Measurements from ENCODE around the gene GSTK1.
"Not testable (repeated sequence)": the region's sequence is repeated elsewhere in the genome, so short reads cannot be mapped to it uniquely, and the experiment has no call there.

GSTK1 gene

DNA sequence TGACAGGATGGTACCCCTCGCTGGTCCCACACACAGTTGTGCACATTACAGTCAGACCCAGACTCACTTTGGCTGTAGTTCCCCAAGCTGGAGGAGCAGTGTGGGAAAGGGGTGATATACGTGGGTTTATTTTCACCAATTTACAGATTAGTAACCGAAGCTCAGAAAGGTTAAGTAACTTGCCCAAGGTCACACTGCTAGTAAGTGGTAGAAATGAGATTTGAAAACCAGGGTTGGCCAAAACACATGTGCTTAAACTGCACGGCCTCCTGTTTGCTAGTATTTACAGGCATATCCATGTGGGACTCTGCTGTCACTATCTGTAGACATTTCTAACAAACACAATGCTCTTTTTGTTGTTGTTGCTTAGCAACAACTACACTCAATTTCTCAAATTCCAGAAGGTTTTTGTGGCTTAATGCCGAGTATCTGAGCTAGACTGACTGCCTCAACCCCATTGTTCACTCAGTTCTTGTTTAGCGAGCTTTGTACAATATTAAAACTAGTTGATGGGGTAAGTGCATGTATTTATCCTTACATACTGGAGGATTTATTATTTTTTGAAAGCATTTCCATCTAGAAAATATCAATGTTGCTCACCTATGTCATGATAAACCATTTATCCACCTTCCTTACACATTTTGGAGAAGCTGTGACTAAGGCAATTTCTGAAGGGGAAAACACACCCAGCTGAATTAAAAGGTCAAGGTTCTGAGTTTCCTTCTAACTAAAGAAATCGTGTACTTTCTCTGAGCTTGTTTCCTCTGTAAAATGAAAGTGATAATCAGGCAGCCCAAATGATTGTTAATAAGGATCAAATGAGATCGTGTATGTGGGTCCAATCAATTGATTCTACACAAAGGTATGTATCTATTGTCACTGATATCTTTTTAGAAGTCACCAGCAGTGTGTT is 16.2 kb downstream of the GSTK1 start:
- DNase-seq = peak; percentile 52

DNA sequence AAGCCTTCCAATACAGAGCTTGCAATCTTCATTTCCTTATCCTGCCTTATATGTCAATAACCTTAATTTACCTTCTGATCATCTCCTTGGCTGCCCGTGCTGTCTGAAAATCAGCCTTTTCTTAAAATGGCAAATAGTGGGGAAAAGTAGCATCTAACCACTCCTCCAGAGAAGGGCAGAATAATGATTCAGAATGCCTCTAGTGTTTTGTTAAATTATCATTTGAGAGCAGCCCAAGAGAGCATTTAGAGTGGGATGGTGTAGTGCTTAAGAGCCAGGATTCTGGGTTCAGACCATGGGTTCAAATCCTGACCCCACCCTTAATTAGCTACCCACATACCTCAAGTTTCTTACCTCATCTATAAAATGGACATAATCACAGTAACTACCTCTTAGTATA is 16.9 kb downstream of the GSTK1 start:
- no peak for DNase-seq

DNA sequence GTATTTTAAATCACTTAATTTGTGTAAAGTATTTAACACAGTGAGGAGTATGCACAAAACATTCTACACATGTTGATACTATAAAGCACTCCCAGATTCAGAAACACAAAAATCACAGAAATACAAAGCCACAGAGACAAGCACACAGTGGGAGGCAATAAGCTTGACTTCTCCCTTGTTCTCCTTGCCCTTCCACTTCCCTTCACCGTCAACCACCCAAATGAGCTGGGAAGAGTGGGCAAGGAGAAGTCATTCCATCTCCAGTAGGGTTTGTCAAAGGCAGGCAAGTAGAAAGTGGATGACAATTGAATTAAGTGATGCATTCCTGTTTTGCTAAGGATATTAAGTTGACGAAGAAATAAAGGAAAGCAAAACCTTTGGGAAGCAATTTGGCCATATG is 17.3 kb downstream of the GSTK1 start:
- DNase-seq = no peak

DNA sequence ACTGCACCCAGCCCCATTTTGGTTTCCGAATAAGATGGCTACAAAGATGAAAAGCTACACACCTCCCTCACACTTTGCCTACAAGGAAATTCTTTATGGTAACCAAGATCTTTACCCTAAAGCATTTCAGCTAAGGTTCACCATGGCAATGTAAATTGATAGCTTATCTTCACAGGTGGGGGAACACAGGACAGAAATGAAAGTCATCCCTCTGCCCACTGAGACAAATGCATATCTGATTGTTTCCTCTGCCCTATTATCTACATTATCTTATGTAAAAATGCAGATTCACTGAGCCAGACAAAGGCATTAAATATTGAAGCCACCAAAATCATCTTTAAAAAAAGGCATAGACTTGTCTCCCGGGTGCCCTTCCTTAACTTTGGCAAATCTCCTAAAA is 18.3 kb downstream of the GSTK1 start:
- no peak for DNase-seq

DNA sequence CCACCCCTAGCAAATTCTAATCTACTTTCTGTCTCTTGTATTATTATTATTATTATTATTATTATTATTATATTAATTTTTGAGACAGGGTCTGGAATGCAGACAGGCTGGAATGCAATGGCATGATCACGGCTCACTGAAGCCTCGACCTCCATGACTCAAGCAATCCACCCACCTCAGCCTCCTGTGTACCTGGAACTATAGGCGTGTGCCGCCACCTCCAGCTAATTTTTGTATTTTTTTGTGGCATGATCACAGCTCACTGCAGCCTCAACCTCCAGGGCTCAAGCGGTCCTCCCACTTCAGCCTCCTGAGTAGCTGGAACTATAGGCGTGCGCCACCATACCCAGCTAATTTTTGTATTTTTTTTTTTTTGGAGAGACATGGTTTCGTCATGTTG is 18.9 kb downstream of the GSTK1 start:
- no peak for DNase-seq

DNA sequence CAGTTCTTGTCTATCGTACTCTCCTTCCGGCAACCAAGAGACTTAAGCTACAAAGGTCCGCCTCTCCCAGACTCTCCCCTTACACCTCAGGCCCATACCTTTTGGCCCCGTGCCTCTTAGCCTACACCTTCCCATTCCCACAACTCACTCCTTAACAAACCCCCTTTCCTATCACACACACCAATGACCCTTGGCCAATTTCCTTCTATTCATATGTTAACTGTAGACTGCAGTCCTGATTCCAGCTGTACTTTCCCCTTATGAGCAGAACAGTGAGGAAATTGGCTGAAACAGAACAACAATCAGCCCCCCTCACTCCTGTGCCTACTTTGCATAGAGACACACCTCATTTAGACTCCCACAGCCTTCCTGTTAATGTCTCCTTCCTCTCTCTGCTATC is 20.1 kb downstream of the GSTK1 start:
- DNase-seq = no peak

DNA sequence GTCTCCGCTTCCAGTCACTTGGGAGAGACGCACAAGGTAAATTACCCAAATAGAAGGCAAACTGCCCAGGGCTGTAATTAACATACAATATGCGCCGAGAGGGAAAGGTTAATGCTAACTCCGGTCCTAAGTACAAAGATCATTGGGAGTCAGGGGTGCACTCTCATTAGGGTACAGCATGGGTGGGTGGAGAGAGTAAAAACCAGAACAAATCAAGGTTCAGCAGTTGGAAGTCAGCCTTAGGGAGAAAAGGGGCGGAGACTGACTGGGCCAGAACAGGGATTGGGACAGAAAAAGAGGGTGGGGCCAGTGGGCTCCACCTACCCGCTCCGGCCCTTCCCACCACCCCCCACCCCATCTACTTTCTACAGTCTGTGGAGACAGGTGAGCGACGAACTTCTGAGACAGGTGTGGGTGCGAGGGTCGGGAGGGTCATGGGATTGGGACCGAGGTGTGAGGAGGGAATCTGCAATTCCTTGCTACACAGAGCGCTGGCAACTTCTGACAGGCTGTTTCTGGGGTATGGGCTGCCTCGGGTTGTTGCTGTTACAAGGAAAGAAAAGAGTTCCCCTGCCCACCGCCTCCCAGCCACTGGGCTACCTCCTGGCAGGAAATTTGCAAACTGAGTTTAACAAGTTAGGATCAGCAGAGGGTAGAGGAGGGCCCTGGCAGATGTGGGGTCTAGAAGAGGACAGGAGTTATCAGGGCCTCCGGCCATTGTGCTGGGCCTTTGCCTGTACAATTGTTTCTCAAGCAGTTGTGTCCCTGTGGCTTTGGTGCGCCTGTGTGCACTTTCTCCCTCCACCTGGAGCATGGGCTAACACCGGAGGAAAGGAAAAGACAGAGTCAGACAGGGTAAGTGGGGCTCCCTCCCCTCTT is 21.6 kb downstream of the GSTK1 start, which contains the start of gene TMEM139:
TSS of gene TMEM139 (plus strand) at position 368 of the 879 bp plus-strand sequence. CDS start 1,000 bp downstream, outside the sequence.
- no peak for DNase-seq

DNA sequence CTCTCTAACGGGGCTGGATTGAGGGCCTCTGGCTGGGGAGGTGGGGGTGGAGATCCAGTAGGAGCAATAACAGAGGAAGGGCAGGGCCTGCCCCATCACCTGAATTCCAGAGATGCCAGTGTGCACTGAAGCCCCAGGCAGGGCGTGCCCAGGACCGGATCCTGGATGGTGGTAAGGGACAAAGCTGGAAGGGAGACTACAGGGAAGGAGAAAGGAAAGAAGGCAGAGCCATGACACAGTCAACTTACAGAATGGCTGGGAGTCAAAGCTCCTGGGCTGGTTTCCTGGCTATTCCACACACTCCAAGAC is 22.2 kb downstream of the GSTK1 start:
- DNase-seq = no peak

DNA sequence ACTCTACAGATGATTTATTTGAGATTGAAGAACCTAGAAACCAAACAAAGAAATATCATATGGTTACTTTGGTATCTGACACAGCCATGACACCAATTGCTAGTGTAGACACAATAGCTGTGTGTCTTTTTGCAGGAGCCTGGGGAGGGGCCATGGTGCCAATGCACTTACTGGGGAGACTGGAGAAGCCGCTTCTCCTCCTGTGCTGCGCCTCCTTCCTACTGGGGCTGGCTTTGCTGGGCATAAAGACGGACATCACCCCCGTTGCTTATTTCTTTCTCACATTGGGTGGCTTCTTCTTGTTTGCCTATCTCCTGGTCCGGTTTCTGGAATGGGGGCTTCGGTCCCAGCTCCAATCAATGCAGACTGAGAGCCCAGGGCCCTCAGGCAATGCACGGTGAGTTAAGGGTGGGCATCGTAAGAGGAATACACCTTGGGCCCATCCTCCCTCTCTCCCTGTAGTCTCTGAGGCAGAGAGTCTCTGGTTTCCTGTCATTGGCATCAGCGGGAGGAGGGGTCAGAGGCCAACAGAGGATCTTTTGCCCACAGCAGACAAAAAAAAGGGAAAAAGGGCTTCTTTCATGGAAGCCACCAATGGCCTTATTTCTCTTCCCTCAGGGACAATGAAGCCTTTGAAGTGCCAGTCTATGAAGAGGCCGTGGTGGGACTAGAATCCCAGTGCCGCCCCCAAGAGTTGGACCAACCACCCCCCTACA is 22.7 kb downstream of the GSTK1 start:
- DNase-seq = no peak

DNA sequence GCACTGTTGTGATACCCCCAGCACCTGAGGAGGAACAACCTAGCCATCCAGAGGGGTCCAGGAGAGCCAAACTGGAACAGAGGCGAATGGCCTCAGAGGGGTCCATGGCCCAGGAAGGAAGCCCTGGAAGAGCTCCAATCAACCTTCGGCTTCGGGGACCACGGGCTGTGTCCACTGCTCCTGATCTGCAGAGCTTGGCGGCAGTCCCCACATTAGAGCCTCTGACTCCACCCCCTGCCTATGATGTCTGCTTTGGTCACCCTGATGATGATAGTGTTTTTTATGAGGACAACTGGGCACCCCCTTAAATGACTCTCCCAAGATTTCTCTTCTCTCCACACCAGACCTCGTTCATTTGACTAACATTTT is 23.3 kb downstream of the GSTK1 start:
- no peak for DNase-seq

DNA sequence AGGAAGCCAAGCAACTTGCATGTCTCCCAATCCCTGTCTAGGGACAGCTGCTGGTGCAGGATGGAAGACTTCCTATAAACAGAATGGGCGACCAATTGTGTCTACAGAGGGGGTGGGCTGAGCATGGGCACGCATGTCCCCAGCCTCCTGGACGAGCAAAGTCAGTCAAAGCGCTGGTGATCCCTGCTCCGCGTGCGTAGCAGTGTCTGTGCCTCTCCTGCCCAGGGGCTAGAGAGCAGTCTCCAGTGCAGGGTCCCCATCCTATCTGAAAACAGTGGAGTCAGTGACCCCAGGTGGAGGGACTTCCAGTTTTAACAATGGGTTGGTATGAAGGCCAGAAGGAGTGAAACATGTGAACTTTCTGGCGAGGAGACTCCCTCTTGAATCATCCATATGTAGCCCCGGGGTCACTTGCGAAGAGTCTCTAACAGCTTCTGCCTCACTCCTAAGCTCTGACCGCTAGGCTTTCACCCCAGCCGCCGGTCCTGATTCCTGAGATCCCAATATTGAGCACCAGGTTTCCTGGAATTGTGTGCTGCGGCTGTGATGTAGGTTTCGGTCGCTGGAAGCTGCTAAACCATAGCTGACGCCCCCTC is 24.2 kb downstream of the GSTK1 start:
- peak; percentile 48 for DNase-seq

DNA sequence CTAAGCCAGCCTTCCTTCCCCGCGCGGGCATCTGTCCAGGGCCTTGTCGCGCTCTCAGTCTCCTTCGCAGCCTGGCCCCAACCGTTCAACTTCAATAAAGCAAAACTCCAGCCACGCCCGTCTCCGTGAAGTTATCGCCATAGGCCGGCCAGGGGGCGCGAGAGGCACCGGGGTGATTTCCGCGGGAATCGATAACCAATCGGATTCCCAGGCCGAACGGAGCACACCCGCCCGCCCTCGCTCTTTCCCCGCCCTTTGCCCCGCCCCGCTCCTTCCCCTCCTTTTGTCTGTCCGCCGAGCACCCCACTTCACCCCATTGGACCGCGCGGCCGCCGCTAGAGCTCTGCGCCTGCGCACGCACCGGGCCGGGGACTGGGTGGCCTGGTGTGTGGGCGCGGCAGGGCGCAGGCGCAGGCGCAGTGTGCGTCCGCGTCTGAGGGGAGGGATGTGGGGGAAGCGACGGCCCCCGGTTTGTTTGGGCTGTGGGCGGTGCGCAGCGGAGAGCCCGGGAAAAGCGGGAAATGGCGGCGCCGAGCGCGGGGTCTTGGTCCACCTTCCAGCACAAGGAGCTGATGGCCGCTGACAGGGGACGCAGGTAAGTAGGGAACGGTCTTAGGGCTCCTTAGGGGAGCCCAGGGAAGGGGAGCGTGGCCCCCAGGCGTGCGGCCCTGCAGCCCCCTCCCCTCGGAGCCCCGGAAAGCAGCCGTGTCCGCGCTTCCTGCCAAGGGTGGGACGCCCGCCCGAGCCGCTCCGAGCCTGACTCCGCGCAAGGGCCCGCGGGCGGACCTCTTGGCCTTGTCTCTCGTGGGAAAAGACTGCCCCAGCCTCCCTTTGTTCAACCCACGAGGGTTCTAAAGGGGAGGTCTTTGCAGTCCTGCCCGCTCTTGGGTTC is 24.9 kb downstream of the GSTK1 start, which contains the start of gene CASP2:
TSS of gene CASP2 (plus strand) at position 417 of the 892 bp plus-strand sequence. CDS start at position 522, 105 bp downstream.
- DNase-seq = peak; percentile 99

DNA sequence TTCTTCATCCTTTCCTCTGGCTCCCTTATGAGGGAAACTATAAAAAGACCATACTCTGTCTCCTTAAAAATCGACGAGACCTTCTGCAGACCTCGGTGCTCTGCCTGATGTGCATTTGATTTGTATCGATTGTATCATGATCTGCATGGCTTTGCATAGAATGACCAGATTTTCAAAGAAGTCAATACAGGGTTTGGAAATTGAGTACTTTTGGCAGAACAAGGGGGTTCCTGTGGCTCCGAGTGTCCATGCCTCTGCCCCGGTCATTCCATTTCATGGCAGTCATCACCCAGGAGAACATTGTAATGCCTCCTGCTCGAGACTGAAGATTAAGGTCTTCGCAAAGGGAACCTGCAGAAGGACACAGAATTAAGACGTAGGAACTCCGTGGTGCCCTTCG is 25.6 kb downstream of the GSTK1 start:
- peak; percentile 45 for DNase-seq

DNA sequence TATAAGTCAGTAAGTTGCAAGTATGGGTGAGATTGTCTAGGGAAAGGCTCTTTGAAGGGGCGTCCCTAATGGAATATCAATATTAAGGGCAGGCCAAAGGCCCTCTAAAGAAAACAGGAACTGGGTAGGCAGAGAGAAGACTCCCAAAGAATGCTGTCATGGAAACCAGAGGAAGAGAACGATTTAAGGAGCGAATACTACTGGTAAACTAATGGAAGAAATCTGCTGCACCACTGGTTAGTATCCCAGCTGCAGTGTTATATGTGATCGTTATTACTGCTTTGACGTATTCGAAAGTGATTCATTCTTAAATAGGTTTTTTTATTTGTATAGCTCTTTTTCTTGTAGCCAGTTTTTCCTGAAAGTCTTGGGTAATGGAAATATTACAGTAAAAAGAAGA is 26.2 kb downstream of the GSTK1 start:
- DNase-seq = no peak

DNA sequence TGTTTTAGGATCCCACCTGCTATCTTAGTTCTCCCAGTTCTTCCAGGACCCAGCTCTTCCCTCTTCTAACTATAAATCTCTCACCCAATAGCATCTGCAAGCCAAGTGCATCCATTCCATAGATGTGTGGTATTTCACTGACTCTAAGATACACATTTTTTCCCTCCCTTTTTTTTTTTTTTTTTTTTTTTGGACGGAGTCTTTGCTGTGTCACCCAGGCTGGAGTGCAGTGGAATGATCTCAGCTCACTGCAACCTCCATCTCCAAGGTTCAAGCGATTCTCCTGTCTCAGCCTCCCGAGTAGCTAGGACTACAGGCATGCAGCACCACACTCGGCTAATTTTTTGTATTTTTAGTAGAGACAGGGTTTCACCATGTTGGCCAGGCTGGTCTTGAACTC is 26.6 kb downstream of the GSTK1 start:
- not testable (repeated sequence) for DNase-seq

DNA sequence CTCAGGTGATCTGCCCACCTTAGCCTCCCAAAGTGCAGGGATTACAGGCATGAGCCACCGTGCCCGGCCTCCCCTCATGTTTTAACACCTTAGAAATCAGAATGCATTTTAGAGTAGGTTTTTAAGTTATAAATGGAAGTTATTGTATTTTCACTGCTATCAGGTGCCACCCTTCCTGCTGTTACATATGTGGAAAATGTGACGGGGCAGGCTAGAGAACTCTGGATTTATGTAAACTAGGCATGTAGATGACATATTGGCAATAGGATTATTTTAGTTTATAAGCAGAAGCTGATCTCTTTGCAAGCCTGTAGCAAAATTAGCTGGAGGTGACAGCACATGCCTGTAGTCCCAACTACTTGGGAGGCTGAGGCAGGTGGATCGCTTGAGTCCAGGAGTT is 27.1 kb downstream of the GSTK1 start:
- DNase-seq = no peak

DNA sequence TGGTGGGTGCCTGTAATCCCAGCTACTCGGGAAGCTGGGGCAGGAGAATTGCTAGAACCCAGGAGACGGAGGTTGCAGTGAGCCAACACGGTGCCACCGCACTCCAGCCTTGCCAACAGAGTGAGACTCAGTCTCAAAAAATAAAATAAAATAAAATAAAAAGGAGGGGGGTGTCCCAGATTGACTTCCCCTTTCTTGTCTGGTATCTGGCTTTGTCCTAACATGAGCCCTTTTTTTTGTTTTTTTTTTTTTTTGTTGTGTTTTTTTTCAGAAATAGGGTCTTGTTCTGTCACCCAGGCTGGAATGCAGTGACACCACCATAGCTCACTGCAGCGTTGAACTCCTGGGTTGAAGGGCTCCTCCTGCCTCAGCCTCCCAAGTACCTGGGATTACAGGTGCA is 29.6 kb downstream of the GSTK1 start:
- no peak for DNase-seq

DNA sequence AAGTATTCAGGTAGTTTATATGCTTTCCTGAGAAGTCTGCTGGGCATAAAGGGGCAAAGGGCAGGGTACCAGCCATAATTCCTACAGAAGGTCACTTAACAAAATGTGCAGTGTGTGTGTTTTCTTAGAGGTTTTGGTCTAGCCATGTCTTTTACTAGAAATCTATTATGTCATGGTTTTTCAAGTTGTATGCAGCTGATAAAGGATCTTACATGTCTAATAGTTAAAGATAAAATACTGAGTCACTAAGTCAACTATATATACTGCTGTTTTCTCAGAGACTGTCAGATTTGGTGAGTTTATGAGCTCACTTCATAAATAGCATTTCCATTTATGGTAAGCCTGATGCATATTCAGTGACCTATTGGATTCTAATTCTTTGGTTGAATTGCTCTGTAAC is 32.6 kb downstream of the GSTK1 start:
- DNase-seq = no peak

DNA sequence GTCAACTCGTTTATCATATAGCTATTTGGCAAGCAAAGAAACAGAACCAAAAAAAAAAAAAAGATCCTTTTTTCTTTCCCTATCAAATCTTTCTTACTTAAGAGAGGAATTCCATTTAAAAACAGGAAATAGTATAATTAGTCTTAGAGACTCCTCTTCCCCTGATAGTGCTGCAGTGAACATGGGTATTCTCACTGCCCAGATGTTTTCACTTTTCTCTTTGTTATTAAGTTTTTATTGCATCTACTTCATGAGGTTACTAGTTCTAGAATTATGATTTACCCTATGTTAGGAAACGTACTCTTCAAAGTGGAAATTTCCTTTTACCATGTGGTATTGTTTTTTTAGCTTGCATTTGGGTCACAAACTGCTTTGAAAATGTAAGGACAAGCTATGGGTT is 33.4 kb downstream of the GSTK1 start:
- no peak for DNase-seq

DNA sequence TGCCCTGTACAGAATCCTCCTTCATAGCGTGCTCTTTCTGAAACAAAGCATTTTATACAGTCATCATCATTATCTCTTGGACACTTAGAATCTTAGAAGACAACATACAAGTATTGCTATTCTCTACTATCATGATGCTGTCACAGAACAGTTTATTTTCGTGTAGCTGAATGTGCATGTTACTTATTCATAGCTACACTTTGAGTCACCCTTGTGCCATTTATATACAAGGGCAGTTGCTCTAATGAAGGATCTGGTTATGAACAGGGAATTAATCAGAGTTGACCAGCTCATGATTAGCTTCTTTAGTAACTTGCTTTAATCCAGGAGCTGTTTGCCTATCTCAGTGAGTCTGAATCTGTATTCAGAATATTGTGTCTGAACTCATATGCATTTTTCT is 36.1 kb downstream of the GSTK1 start:
- DNase-seq = no peak

DNA sequence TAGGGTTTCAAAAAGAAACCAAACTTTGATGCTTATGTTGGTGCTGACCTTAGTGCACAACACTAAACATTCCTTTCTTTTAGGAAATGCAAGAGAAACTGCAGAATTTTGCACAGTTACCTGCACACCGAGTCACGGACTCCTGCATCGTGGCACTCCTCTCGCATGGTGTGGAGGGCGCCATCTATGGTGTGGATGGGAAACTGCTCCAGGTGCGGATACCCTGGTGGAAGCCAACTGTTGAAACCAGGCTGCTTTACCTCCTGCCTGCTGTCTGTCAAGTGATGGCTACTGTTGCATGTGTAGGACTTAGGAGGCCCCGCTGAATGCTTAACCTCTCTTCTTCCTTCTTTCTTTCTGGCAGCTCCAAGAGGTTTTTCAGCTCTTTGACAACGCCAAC is 36.6 kb downstream of the GSTK1 start:
- DNase-seq = peak; percentile 77

Data from DMS53 (cell line).